C1 segment of cervical spinal cord (tissue), 14 donors: ENCODE results near the gene PCDHGA1.
"Not testable (repeated sequence)": the region's sequence is repeated elsewhere in the genome, so short reads cannot be mapped to it uniquely, and the experiment has no call there.

Experiments used
- DNase-seq, 14 donors: peaks; one replicate each; lab custom pipeline; 2025; lab: John Stamatoyannopoulos, UW

Gene PCDHGA1

GRCh38 chr5:141409598-141410306 lies 79.4 kb downstream of the PCDHGA1 start:
- no peak for DNase-seq

GRCh38 chr5:141411575-141411974 lies 81.3 kb downstream of the PCDHGA1 start:
- DNase-seq, result no peak

DNA sequence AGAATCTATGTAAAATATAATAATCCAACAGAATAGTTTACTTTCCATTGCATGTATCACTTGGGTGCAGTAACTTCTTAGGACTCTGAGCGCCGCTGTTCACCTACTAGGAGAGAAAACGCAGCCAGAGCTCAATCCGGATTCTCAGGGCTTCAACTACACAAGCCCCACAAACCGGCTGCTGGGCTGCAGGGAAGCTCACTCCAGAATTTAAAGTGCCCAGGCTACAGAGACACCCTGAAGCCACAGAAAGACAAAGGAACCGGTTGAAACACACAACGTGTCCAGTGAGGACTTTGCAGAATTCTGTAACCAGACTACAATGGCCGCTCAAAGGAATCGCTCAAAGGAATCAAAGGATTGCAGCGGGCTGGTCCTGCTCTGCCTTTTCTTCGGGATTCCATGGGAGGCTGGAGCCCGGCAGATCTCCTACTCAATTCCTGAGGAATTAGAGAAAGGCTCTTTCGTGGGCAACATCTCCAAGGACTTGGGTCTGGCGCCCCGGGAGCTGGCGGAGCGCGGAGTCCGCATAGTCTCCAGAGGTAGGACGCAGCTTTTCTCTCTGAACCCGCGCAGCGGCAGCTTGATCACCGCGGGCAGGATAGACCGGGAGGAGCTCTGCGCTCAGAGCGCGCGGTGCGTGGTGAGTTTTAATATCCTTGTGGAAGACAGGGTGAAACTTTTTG lies 82.7 kb downstream of the PCDHGA1 start, which contains the start of gene PCDHGA10:
Gene PCDHGA10, plus strand, starts transcription at position 134 of the 686 bp plus-strand sequence. Its CDS starts 189 bp downstream, at position 323.
- no peak for DNase-seq

GRCh38 chr5:141413540-141414069 lies 83.3 kb downstream of the PCDHGA1 start:
- DNase-seq, result no peak

GRCh38 chr5:141414548-141415274 lies 84.4 kb downstream of the PCDHGA1 start:
- not testable (repeated sequence) for DNase-seq

DNA sequence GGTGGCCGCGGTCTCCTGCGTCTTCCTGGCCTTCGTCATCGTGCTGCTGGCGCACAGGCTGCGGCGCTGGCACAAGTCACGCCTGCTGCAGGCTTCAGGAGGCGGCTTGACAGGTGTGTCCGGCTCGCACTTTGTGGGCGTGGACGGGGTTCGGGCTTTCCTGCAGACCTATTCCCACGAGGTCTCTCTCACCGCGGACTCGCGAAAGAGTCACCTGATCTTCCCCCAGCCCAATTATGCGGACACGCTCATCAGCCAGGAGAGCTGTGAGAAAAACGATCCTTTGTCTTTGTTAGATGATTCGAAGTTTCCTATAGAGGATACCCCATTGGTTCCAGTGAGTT lies 84.9 kb downstream of the PCDHGA1 start:
- DNase-seq, result not testable (repeated sequence)

- DNase-seq, result peak in 4 of 14 donors; percentile 29 to 45 (median 36)
Measured at GRCh38 chr5:141417494-141418172, 87.3 kb downstream of the PCDHGA1 start, which contains the start of gene PCDHGB7. Gene PCDHGB7, plus strand, starts transcription at chr5:141417677. Its CDS starts 183 bp downstream, at chr5:141417860.

- no peak for DNase-seq
Measured at GRCh38 chr5:141419074-141419880, 89.0 kb downstream of the PCDHGA1 start.

GRCh38 chr5:141420855-141421488 lies 90.7 kb downstream of the PCDHGA1 start, which contains the start of gene PCDHGA11:
Gene PCDHGA11, plus strand, starts transcription at chr5:141421051. Its CDS starts 177 bp downstream, at chr5:141421228.
- DNase-seq, result no peak

- DNase-seq, result no peak
Measured at GRCh38 chr5:141421489-141421855, 91.2 kb downstream of the PCDHGA1 start.

- DNase-seq, result no peak
Measured at GRCh38 chr5:141422742-141423291, 92.5 kb downstream of the PCDHGA1 start.

DNA sequence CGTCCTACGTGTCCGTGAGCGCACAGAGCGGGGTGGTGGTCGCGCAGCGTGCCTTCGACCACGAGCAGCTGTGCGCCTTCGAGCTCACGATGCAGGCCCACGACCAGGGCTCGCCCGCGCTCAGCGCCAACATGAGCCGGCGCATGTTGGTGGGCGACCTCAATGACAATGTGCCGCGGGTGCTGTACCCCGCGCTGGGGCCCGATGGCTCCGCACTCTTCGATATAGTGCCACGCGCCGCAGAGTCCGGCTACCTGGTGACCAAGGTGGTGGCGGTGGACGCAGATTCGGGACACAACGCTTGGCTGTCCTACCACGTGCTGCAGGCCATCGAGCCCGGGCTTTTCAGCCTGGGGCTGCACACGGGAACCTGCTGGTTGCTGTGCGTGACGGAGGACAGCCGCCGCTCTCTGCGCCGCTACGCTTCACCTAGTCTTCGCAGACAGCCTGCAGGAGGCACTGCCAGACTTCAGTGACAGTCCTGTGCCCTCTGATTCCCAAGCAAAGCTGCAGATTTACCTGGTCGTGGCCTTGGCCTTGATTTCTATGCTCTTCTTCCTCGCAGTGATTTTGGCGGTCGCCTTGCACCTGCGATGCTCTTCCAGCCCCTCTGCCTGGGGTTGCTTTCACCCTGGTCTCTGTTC lies 97.6 kb downstream of the PCDHGA1 start:
- DNase-seq, result no peak

DNA sequence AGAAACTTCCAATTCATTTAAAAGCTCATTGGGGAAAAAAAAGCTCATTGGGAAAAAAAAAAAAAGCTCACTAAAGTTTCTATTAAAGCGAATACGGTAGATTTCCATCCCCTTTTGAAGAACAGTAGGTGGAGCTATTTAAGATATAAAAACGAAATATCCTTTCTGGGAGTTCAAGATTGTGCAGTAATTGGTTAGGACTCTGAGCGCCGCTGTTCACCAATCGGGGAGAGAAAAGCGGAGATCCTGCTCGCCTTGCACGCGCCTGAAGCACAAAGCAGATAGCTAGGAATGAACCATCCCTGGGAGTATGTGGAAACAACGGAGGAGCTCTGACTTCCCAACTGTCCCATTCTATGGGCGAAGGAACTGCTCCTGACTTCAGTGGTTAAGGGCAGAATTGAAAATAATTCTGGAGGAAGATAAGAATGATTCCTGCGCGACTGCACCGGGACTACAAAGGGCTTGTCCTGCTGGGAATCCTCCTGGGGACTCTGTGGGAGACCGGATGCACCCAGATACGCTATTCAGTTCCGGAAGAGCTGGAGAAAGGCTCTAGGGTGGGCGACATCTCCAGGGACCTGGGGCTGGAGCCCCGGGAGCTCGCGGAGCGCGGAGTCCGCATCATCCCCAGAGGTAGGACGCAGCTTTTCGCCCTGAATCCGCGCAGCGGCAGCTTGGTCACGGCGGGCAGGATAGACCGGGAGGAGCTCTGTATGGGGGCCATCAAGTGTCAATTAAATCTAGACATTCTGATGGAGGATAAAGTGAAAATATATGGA lies 100.2 kb downstream of the PCDHGA1 start, which contains the start of gene PCDHGA12:
Gene PCDHGA12, plus strand, starts transcription at position 176 of the 782 bp plus-strand sequence. Its CDS starts 253 bp downstream, at position 429.
- DNase-seq, result peak in 2 of 14 donors; percentile 13 to 27

GRCh38 chr5:141431286-141431685 lies 101.0 kb downstream of the PCDHGA1 start:
- DNase-seq, result no peak

DNA sequence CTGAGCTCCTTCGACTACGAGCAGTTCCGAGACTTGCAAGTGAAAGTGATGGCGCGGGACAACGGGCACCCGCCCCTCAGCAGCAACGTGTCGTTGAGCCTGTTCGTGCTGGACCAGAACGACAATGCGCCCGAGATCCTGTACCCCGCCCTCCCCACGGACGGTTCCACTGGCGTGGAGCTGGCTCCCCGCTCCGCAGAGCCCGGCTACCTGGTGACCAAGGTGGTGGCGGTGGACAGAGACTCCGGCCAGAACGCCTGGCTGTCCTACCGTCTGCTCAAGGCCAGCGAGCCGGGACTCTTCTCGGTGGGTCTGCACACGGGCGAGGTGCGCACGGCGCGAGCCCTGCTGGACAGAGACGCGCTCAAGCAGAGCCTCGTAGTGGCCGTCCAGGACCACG lies 102.0 kb downstream of the PCDHGA1 start:
- DNase-seq, result not testable (repeated sequence)

DNA sequence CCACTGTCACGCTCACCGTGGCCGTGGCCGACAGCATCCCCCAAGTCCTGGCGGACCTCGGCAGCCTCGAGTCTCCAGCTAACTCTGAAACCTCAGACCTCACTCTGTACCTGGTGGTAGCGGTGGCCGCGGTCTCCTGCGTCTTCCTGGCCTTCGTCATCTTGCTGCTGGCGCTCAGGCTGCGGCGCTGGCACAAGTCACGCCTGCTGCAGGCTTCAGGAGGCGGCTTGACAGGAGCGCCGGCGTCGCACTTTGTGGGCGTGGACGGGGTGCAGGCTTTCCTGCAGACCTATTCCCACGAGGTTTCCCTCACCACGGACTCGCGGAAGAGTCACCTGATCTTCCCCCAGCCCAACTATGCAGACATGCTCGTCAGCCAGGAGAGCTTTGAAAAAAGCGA lies 102.4 kb downstream of the PCDHGA1 start:
- not testable (repeated sequence) for DNase-seq

GRCh38 chr5:141434006-141434405 lies 103.7 kb downstream of the PCDHGA1 start:
- no peak for DNase-seq

DNA sequence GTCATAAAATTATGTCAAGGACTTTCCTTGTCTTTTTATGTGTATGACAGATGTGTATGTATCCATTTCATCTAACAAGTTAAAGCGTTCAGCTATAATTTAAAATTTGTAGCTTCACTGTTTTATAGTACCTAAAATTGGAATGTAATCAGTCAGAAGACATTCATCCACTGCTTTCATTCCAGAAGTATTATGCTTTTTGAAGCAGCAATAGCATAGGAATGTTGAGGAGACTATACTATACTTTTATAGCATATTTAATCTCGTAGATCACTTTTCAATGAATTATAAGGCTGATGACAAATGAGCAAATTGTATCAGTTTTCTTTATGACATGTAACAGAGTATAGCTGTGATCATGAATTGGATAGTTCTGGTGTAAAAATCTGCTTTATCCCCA lies 106.9 kb downstream of the PCDHGA1 start:
- DNase-seq, result no peak
